D721Med (cell line): ENCODE data around the gene TTLL11.

Experiments used
- DNase-seq: peaks from one replicate; pipeline ENCODE4 v3.0.0; 2011; ENCODE audit warnings: low spot score; ENCODE audit not compliant: insufficient read length
- FAIRE-seq: peaks from 2 replicates; lab custom pipeline; 2011; peaks lifted over from hg19 to GRCh38; lab: Jason Lieb, UNC
- TF ChIP-seq, protein P1 (sequence below): IDR thresholded peaks from 2 replicates; pipeline ENCODE4 v1.5.1; 2012; ENCODE audit warnings: mild to moderate bottlenecking, control low read depth; ENCODE audit not compliant: insufficient read depth; ENCODE audit errors: missing control alignments

The TTLL11 gene

DNA sequence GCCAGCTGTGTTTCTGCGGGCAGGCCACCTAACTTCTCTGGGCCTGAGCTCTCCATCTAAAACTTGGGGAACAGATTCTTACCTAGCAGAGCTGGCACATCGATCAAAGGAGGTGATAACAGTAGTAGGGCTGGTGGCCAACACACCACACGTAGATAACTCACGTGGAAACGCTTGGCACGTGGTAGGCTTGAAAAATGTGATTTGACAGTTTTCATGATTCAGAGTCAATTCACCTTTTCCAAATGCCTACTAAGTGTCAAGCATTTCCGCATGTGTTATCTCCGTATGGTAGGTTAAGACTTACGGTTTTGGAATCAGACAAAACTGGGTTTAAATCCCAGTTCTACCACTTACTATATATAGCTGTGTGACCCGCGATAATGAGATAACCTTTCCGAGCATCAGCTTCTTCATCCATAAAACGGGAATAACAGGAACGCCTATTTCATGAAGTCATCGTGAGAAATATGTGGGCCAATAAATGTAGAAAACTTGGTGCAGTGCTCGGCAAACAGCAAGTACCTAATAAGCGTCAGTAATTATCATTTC, 41.0 kb upstream of the TTLL11 start:
- TF ChIP-seq, protein P1, sequence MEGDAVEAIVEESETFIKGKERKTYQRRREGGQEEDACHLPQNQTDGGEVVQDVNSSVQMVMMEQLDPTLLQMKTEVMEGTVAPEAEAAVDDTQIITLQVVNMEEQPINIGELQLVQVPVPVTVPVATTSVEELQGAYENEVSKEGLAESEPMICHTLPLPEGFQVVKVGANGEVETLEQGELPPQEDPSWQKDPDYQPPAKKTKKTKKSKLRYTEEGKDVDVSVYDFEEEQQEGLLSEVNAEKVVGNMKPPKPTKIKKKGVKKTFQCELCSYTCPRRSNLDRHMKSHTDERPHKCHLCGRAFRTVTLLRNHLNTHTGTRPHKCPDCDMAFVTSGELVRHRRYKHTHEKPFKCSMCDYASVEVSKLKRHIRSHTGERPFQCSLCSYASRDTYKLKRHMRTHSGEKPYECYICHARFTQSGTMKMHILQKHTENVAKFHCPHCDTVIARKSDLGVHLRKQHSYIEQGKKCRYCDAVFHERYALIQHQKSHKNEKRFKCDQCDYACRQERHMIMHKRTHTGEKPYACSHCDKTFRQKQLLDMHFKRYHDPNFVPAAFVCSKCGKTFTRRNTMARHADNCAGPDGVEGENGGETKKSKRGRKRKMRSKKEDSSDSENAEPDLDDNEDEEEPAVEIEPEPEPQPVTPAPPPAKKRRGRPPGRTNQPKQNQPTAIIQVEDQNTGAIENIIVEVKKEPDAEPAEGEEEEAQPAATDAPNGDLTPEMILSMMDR: no peak
- DNase-seq: no peak
- FAIRE-seq: no peak

DNA sequence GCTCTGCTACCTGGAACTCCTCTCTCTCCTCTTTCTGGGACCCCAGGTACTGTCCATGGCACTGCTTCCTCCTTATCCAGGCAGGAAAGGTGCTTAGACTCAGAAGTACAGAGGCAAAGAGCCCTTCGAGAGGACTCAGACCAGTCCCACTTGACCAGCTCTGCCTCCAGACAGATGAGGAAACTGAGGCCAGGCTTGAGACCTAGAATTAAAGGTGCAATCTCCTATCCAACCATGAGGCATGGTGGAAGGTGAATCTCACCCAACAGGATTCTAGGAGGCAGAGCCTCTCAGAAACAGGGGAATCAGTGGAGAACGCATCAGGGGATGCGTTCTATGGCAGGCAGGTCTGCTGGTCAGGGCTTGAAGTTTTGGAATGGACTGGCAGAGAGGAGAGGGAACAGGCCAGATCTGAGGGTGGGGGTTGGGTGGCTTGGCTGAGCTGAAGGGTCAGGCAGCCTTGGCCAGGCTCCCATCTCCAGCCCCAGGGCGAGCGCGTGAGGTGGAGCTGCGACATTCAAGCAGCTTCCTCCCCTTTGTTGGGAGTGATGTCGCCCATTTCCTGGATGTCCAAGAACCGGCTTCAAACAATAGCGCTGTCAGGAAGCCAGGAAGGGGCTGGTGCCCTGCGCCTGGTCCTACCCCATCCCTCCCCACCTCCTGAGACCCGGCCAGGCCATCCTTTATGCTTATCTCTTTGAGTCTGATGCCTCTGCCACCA, 40.3 kb upstream of the TTLL11 start:
- DNase-seq (no peak), FAIRE-seq (no peak)
- TF ChIP-seq, protein P1: no peak

DNA sequence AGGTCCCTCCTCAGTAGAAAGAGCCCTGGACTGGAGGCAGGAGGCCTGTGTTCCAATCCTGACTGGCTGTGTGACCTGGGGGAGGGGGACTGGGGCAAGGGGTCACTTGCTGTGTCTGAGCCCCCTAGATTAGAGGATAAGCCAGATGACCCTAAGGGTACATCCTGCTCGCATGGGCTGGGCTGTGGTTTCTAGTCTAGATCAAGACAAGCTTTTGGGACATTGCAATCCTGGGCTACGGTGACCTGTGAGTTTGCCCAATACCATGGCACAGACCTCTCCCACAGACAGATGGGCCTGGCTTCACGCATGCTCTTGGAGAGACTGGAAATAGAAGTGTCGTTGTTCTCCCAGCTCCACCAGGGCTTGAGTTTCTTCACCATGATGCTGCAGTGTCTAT, 39.4 kb upstream of the TTLL11 start:
- no peak for DNase-seq
- TF ChIP-seq, protein P1: no peak
- FAIRE-seq: no peak

GRCh38 chr9:122131401-122132001, 38.4 kb upstream of the TTLL11 start:
- DNase-seq: no peak
- FAIRE-seq: no peak
- TF ChIP-seq, protein P1: no peak

DNA sequence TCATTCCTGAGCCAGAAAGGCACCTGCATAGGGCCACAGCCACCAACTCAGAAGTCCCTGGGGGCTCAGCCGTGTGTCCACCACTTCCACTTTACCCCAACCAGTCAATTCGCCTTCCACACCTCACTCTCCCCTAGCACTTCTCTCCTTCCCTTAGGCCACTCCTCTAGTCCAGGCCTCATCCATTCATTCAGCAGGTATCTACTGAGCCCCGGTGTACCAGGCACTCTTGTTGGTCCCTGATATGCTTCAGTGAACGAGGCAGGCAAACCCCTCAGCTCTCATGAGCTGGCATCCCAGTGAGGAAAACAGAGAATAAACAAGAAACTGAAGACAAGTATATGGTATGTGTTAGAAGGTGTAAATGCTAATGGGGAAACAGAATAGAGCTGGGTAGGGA, 37.7 kb upstream of the TTLL11 start:
- TF ChIP-seq, protein P1: no peak
- FAIRE-seq: no peak
- no peak for DNase-seq

DNA sequence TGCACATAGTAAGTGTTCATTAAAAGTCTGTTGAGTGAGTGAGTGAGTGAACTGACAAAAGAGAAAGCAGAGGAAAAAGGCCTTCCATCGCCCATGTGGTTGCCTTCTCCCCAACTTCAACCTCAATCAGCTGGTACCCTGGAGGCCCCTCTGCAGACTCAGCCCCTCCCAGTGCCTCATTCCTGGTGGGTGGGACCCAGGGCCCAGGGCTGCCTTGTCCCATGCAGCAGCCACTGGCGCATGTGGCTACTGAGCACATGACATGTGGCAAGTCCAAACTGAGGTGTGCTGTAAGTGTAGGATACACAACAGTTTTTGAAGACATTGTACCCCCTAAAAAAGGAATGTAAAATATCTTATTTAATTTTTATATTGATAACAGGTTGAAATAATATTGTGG, 36.9 kb upstream of the TTLL11 start:
- DNase-seq (no peak), FAIRE-seq (no peak)
- TF ChIP-seq, protein P1: no peak

GRCh38 chr9:122128969-122129343, 35.8 kb upstream of the TTLL11 start:
- FAIRE-seq: no peak
- no peak for DNase-seq
- TF ChIP-seq, protein P1: no peak
